HT-29 (cell line): Measurements from ENCODE around the gene MRPL52. TPM values are rescaled to one million over a fixed set of nuclear protein-coding genes. Genes with fewer than 3 reads are reported as not detected.
A peak's percentile ranks its signal among the peaks of the same experiment; 100 is the strongest.

Experiments used
- DNase-seq: peaks from one replicate; pipeline ENCODE4 v3.0.0-alpha.2; 2015; ENCODE audit warnings: low spot score
- small RNA-seq: library from RNA; depleted of rRNA; stranded (forward); fragments of <200 nt; gene quantifications from one replicate; pipeline ENCODE3, GENCODE V24; 2014
- total RNA-seq: library from RNA; depleted of rRNA; stranded (reverse); fragments of >200 nt; shearing (Covaris generic); gene quantifications from 2 replicates; pipeline ENCODE4 v1.2.3, GENCODE V29; 2014; rRNA removed

Gene MRPL52
- total RNA-seq, 1 experiment from 2014 or later, result 45.9 TPM

DNA sequence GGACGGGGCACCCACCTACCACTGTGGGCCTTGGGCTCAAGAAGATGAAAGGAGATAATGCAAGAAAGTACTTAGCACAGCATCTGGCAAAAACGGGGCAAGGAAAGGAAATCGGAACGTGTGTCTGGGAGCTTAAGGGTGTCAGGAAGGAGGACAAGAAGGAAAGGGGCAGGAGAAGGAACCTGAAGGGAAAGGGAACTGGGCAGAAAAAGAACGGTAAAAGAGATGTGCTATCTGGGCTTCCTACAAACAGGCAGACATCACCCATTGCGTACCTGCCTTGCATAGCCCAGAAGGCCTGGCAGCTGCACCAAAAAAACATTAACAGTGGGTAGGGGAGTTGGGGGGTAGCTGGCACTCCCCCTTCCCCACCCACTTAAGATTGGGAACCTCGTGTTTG is 52.4 kb downstream of the MRPL52 start:
- DNase-seq, result no peak

DNA sequence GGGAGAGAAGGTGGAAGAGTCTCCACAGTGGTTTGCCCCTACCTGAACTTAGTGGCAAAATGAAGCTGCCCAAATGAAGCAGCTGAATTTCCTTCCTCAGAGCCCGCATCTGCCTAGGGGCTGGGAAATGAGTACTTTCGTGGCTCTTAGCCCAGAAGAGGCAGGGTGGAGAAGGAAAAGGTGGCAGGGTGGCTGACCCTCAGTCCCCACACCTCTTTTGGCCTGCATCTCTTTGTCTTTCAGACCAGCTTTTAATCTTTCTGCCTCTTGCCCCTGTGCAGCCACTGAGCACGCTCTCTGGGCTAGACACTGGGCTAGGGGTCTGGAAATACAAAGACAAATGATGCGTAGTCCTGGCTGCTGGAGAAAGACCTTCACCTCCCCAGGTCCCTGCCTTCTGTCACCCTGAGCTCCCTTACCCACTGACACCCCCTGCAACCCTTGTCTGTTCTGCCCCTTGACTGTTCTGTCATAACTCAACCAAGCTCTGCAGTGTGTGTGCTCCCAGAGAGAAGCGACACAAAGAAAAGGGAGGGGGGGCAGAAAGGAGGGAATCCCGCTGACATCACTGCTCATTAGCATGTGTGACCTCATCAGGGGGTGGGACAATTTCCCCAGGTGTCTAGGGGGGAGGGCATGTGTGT is 53.0 kb downstream of the MRPL52 start:
- peak; percentile 35 for DNase-seq

DNA sequence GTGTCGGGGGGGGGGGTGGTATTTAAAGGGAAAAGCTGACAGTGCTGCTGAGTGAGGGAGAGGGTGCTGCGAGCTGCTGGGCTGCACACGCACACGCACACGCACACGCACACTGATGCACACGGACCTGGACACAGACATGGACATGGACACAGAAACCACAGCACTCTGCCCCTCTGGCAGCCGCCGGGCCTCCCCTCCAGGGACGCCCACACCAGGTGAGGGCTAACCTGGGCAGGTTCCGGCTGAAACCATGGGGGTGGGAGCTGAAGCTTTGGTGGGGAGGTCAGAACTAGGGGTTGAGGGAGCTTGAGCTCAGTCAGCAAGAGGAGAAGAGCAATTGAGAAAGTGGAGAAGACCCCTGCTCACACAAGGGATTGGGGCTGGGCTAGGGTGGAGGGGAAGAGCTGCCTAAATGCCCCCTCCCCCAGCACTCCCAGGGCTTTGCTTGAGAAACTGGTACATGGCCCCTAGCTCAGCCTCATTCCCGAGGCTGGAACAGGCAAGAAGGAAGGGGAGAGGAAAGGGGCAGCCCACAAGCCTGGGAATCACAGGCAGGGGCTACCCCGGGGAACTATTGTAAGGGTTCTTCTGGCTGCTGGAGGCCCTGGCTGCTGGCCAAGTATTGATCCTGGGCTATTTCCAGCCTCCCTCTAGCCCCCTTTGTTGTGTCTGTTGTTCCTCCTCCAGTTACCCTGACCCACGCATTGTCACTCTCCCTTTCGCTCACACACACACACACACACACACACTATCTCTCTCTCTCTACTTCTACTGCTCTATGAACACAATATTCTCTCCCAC is 53.7 kb downstream of the MRPL52 start, which contains the start of gene REM2:
Gene REM2 (plus strand): TSS at position 50 of the 804 bp plus-strand sequence. CDS start 66 bp downstream, at position 116.
- DNase-seq, result no peak

DNA sequence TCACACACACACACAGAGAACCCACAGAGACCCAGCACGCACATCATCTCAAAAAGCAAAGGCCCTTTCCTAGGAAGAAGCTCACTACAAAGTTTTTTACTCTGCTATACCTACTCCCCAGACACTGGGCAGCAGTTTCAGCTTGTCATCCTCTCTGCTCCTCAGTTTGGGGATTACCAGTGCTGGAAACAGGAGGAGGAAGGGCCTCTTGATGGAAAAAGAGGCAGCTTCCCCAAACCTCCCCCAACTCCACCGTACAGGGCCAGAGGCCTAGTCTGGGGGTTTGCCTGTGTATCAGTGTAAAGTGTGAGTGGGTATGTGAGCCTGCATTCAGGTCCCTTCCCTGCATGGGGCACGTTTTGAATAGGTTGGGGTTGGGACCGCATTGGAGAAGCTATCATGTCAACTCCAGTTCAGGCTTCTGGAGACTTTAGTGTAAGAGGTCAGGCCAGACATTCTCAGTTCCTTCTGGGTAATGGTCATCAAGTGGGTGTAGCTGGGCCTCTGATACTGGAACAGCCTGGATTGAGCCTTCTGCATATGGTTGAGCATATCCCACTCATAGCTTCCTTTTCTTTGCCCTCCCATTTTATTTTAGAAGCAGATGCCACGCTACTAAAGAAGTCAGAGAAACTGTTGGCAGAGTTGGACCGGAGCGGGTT is 54.5 kb downstream of the MRPL52 start:
- no peak for DNase-seq

Small RNA genes lying within 50 kb of the gene (small RNA-seq; reads per million reads assigned to genes)
- not detected for gene RF00019

Other genes with a start within 250 kb of the MRPL52 start
- gene DAD1, start 240.7 kb upstream of the MRPL52 start, total RNA-seq, result 111 and 124 TPM in 2 replicates
- gene ABHD4, start 231.6 kb upstream of the MRPL52 start, total RNA-seq, result 6.1 and 8.4 TPM in 2 replicates
- gene OR6J1, start 185.5 kb upstream of the MRPL52 start, total RNA-seq, result not detected in 2 replicates
- gene OXA1L, start 63.2 kb upstream of the MRPL52 start, total RNA-seq, result 73.5 and 80.9 TPM in 2 replicates
- gene SLC7A7, start 14.5 kb upstream of the MRPL52 start, total RNA-seq, result 12.2 and 13.6 TPM in 2 replicates
- gene MMP14, start 6.7 kb downstream of the MRPL52 start, total RNA-seq, result 1.7 and 3.9 TPM in 2 replicates
- 54.2 and 61.1 TPM in 2 replicates for gene LRP10, start 41.9 kb downstream of the MRPL52 start, total RNA-seq
- gene REM2, start 53.3 kb downstream of the MRPL52 start, total RNA-seq, result 0.18 and 0.53 TPM in 2 replicates
- 54.9 and 56.3 TPM in 2 replicates for gene RBM23, start 89.3 kb downstream of the MRPL52 start, total RNA-seq
- 46.4 and 47.6 TPM in 2 replicates for gene PRMT5, start 99.5 kb downstream of the MRPL52 start, total RNA-seq
- gene HAUS4, start 127.2 kb downstream of the MRPL52 start, total RNA-seq, result 28.5 and 29.4 TPM in 2 replicates
- gene AJUBA, start 152.7 kb downstream of the MRPL52 start, total RNA-seq, result 52.0 and 53.6 TPM in 2 replicates
- 14.6 and 15.1 TPM in 2 replicates for gene C14orf93, start 180.3 kb downstream of the MRPL52 start, total RNA-seq
- gene PSMB5, start 205.0 kb downstream of the MRPL52 start, total RNA-seq, result 198 and 205 TPM in 2 replicates
- not detected in 2 replicates for gene PSMB11, start 212.3 kb downstream of the MRPL52 start, total RNA-seq
- 11.4 and 15.0 TPM in 2 replicates for gene CDH24, start 227.6 kb downstream of the MRPL52 start, total RNA-seq